ENCODE data around the gene TXNDC9.
"Not testable (repeated sequence)": the region's sequence is repeated elsewhere in the genome, so short reads cannot be mapped to it uniquely, and the experiment has no call there.

- TF ChIP-seq, protein P1, sequence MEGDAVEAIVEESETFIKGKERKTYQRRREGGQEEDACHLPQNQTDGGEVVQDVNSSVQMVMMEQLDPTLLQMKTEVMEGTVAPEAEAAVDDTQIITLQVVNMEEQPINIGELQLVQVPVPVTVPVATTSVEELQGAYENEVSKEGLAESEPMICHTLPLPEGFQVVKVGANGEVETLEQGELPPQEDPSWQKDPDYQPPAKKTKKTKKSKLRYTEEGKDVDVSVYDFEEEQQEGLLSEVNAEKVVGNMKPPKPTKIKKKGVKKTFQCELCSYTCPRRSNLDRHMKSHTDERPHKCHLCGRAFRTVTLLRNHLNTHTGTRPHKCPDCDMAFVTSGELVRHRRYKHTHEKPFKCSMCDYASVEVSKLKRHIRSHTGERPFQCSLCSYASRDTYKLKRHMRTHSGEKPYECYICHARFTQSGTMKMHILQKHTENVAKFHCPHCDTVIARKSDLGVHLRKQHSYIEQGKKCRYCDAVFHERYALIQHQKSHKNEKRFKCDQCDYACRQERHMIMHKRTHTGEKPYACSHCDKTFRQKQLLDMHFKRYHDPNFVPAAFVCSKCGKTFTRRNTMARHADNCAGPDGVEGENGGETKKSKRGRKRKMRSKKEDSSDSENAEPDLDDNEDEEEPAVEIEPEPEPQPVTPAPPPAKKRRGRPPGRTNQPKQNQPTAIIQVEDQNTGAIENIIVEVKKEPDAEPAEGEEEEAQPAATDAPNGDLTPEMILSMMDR (conservative IDR thresholded peaks at IDR 0.05 in 1 of 2, IDR thresholded peaks at IDR 0.05 in 1 of 2; ENCODE audit: low read depth in 1 of 2, low read length in 2 of 2), result not testable (repeated sequence)
- TF ChIP-seq EZH2 (IDR thresholded peaks at IDR 0.05; ENCODE audit: low read length, missing control alignments), result not testable (repeated sequence)
Observed at GRCh38 chr2:99354825-99355224, 18.7 kb upstream of the TXNDC9 start.

All from fibroblast of lung (primary cell).